BJ (cell line): Measurements from ENCODE around the gene BAIAP2. TPM values are rescaled to one million over a fixed set of nuclear protein-coding genes. Genes with fewer than 3 reads are reported as not detected.

ENCODE experiments used
- CTCF ChIA-PET: fragments of 350-600 bp; formaldehyde crosslinking; extraction: SDS; loops from one replicate; lab custom pipeline; 2021; ENCODE audit warnings: antibody characterized with exemption, inconsistent platforms; lab: Yijun Ruan, JAX
- POLR2A ChIA-PET: fragments of 300-600 bp; sonication (Branson Sonifier 250); formaldehyde crosslinking; extraction: SDS; loops from one replicate; lab custom pipeline; 2021; ENCODE audit warnings: antibody characterized with exemption; lab: Charles Lee
- DNase-seq: peaks from one replicate; pipeline ENCODE4 v3.0.0-alpha.2; 2011; ENCODE audit warnings: low read depth
- H3K27me3 ChIP-seq: 2 replicates; pipeline ENCODE4 v1.6.0; 2011; ENCODE audit warnings: low read length; ENCODE audit not compliant: control insufficient read depth, insufficient read depth
- H3K36me3 ChIP-seq: 2 replicates; pipeline ENCODE4 v1.5.1; 2011; ENCODE audit warnings: low read length; ENCODE audit not compliant: control insufficient read depth, insufficient read depth
- H3K4me3 ChIP-seq: 2 replicates; pipeline ENCODE4 v1.5.1; 2011; ENCODE audit warnings: low read depth, mild to moderate bottlenecking, control low read depth, low read length
- polyA plus RNA-seq: library from polyadenylated mRNA; depleted of rRNA; stranded (reverse); fragments of >200 nt; gene quantifications from 2 replicates; pipeline ENCODE4 v1.2.3, GENCODE V29; 2011
- TF ChIP-seq, protein P1 (sequence below): IDR thresholded peaks from 2 replicates; pipeline ENCODE4 v1.5.1; 2011; ENCODE audit warnings: low read depth, mild to moderate bottlenecking, control low read depth, inconsistent platforms, low read length, moderate library complexity; ENCODE audit not compliant: insufficient read depth

BAIAP2 gene
- polyA plus RNA-seq, 1 experiment = 12.1 TPM

DNA sequence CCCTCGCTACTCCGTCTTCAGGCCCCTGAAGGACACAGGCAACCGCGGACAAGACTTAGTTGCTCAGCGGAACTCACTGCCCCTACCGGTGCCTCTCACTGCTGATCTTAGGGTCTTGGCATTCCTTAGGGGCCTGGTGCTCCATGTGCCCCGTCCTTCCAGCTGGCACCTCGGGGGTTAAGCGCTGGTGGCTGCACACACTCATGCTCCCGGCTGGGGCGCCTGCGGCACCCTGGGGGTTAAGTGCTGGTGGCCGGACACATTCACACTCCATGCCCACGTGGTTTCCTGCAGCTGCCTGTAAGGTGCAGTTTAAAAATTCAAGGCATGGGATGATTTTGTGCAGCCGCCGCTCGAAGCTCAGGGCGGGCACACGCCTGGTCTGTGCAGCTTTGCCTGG is 45.1 kb downstream of the BAIAP2 start:
- Histone ChIP-seq H3K27me3 (no peaks in the 10 kb centered on the region), H3K36me3 (peaks cover 1% of the 10 kb centered on the region), H3K4me3 (no peak overlapping the region)
- TF ChIP-seq, protein P1, sequence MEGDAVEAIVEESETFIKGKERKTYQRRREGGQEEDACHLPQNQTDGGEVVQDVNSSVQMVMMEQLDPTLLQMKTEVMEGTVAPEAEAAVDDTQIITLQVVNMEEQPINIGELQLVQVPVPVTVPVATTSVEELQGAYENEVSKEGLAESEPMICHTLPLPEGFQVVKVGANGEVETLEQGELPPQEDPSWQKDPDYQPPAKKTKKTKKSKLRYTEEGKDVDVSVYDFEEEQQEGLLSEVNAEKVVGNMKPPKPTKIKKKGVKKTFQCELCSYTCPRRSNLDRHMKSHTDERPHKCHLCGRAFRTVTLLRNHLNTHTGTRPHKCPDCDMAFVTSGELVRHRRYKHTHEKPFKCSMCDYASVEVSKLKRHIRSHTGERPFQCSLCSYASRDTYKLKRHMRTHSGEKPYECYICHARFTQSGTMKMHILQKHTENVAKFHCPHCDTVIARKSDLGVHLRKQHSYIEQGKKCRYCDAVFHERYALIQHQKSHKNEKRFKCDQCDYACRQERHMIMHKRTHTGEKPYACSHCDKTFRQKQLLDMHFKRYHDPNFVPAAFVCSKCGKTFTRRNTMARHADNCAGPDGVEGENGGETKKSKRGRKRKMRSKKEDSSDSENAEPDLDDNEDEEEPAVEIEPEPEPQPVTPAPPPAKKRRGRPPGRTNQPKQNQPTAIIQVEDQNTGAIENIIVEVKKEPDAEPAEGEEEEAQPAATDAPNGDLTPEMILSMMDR = no peak
- no peak for DNase-seq
- ChIA-PET CTCF (interaction anchor here (1.3 kb wide), 1 partner anchor 17 kb away, joined by 4 read pairs; no protein-coding TSS in a partner anchor), POLR2A (no interaction called here)

DNA sequence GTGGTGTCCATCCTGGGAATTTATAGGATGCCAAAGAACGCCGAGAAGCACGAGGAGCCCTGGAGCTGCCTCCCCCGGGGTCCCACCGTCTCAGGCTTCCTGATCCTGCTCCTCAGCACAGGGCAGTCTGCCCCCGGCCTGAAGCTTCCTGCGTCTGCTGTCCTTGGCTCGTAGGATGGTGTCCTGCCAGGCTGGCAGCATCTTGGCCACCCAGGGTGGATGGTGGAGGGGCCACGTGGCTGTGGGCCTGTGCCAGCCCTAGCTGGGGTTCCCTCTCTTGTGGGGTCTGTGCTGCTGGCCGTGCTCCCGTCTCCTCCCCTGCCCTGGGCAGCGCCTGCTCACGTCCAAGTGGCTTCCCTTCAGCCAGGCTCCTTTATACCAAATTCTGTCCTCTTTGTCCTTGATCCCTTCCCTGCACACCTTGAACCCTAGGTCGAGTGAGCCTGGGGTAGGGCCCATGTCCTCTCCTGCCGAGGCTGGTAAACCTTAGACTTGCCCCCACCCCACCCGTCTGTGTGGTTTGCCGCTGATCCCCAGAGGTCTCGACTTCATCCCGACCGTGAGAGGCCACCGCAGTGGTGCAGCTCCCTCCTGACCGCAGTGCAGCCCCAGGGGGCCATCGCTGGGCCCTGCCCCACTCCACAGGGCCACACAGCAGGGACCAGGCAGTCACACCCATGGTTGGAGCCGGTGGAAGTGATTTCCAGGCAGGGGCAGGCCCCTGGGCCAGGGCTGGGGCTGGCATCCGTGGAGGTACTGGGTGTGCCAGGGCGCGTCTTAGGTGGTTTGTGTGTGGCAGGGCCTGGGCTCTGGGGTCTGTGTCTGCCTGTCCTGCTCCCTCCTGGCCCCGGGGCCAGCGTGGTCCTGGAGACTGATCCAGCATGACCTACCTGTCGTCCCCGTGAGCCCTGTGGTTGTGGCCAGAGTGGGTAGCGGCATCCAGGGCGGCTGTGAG is 46.5 kb downstream of the BAIAP2 start:
- POLR2A ChIA-PET = no interaction called here
- DNase-seq = no peak

DNA sequence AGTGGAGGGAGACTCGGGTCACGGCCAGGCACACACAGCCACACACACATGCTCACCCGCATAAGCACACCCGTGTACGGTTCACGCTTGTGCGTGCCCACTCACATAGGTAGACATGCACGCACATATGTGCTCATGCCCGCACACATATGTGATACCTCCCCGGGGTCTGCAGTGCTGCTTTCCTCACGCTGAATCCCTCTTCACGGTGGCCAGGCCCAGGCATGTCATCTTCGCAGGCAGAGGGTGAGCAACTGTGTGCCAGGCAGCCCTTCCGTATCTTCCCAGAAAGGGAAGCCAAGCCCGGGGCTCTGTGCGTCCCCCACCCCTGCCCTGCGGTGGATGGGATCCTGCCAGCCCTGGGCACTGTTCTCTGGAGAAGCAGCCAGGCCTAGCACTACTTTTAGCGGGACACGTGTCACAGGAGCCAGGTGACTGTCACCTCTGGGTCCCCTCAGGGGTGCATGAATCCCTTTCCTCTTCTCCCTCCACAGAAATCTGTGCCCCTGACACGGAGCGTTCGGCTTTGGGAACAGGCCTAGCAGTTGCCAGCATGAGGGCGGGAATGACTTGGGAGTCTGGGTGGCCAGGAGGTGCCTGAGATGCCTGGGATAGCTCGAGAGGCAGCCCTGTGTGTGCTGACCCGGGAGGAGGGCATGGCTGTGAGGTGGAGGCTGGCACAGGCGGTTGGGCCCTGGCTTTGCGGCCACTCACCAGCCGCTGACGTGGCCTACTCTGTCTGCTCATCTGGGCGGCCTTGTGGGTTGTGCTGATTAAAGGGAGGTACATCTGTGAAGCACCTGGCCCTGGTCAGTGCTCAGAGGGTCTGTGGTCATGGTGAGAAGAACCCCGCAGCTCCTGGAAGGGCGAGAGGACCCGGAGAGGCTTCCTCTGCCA is 47.5 kb downstream of the BAIAP2 start:
- H3K4me3 ChIP-seq = no peak overlapping the region
- no peaks in the 10 kb centered on the region for H3K27me3 ChIP-seq
- ChIA-PET POLR2A (no interaction called here), CTCF (no interaction called here)
- TF ChIP-seq, protein P1 = no peak
- H3K36me3 ChIP-seq = peaks cover 7% of the 10 kb centered on the region; the same call in 1 of the 2 replicates
- DNase-seq = no peak

More for the DNA sequence above, 46.5 kb downstream of the BAIAP2 start:
- no peaks in the 10 kb centered on the region for H3K27me3 ChIP-seq
- H3K4me3 ChIP-seq = no peak overlapping the region
- peaks cover 4% of the 10 kb centered on the region; the same call in 1 of the 2 replicates for H3K36me3 ChIP-seq
- TF ChIP-seq, protein P1 = no peak
- CTCF ChIA-PET = interaction anchor here (0.6 to 1.5 kb wide), 3 partner anchors 13 to 20 kb away, joined by 4 to 5 read pairs (median 4); no protein-coding TSS in a partner anchor

DNA sequence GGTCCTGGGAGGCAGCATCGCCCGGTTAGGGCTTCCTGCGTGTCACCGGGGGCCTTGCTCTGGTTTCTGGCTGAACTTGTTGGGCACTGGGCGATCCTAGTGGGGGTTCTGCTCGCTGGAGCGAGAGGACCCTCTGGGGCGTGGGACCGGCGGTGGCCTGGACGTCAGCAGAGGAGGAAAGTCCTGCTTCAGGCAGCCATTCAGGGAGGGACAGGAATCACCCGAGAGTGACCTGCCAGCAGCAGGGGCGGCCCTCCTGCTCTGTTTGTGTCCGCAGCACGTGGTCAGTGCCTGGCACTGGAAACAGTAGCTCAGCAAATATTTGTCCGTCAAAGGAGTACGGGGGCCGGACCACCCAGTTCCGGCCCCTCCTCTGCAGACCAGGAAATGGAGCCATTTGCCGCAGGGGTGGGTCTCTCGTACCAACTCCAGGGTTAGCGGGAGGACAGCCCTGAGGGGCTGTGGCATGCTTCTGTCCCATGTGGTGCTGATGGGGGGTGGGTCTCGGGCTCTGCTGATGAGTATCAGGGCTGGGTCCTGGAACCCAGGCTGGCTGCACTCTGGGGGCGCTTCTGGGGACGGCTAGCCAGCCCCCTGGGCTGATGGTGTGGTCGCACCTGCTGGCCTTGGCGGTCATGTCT is 48.3 kb downstream of the BAIAP2 start:
- Histone ChIP-seq H3K36me3 (peaks cover 7% of the 10 kb centered on the region; the same call in 1 of the 2 replicates), H3K27me3 (no peaks in the 10 kb centered on the region), H3K4me3 (no peak overlapping the region)
- TF ChIP-seq, protein P1 = no peak
- CTCF ChIA-PET = no interaction called here
- POLR2A ChIA-PET = no interaction called here
- no peak for DNase-seq
